ENCODE data around the gene AKR7A2. TPM values are rescaled to one million over a fixed set of nuclear protein-coding genes. Genes with fewer than 3 reads are reported as not detected.

AKR7A2 gene
- total RNA-seq, 1 donor from 2014 or later = 33.5 TPM

Other genes starting within 250 kb of the AKR7A2 start
- 95.7 TPM for gene UBR4, start 101.9 kb downstream of the AKR7A2 start, total RNA-seq
- gene EMC1, start 60.6 kb downstream of the AKR7A2 start, total RNA-seq = 28.6 TPM
- 14.8 TPM for gene MRTO4, start 60.3 kb downstream of the AKR7A2 start, total RNA-seq
- 0.32 TPM for gene AKR7A3, start 23.4 kb downstream of the AKR7A2 start, total RNA-seq
- 7.5 TPM for gene SLC66A1, start 182 bp upstream of the AKR7A2 start, total RNA-seq
- 213 TPM for gene CAPZB, start 173.4 kb upstream of the AKR7A2 start, total RNA-seq